ENCODE results near the gene NDUFB11. TPM values are rescaled to one million over a fixed set of nuclear protein-coding genes. Genes with fewer than 3 reads are reported as not detected.

NDUFB11 gene
- total RNA-seq, 1 donor from 2014 or later, result 90.5 TPM

- DNase-seq (ENCODE audit: low read depth), result no peak
- no peak overlapping the region for H3K4me3 ChIP-seq (ENCODE audit: low read depth, low read length)
- TF ChIP-seq, protein P1, sequence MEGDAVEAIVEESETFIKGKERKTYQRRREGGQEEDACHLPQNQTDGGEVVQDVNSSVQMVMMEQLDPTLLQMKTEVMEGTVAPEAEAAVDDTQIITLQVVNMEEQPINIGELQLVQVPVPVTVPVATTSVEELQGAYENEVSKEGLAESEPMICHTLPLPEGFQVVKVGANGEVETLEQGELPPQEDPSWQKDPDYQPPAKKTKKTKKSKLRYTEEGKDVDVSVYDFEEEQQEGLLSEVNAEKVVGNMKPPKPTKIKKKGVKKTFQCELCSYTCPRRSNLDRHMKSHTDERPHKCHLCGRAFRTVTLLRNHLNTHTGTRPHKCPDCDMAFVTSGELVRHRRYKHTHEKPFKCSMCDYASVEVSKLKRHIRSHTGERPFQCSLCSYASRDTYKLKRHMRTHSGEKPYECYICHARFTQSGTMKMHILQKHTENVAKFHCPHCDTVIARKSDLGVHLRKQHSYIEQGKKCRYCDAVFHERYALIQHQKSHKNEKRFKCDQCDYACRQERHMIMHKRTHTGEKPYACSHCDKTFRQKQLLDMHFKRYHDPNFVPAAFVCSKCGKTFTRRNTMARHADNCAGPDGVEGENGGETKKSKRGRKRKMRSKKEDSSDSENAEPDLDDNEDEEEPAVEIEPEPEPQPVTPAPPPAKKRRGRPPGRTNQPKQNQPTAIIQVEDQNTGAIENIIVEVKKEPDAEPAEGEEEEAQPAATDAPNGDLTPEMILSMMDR (conservative IDR thresholded peaks at IDR 0.05; ENCODE audit: low read depth, low read length), result no peak
These were observed 16.3 kb upstream of the NDUFB11 start for GRCh38 chrX:47160781-47161180.

DNA sequence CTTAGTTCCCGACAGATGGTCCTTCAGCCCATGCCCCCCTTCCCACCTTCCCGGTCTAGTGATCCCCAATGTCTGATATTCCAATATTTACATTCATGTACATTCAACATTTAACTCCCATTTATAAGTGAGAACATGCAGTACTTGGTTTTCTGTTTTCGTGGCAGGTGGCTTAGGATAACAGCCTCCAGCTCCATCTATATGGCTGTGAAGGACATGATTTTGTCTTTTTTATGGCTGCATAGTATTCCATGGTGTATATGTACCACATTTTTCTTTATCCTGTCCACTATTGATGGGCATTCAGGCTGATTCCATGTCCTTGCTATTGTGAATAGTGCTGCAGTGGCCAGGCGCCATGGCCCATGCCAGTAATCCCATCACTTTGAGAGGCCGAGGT, 14.3 kb upstream of the NDUFB11 start:
- H3K4me3 ChIP-seq (ENCODE audit: low read depth, low read length), result no peak overlapping the region
- TF ChIP-seq, protein P1 (conservative IDR thresholded peaks at IDR 0.05; ENCODE audit: low read depth, low read length), result no peak
- no peak for DNase-seq (ENCODE audit: low read depth)

GRCh38 chrX:47158131-47158530, 13.6 kb upstream of the NDUFB11 start:
- no peak for DNase-seq (ENCODE audit: low read depth)
- TF ChIP-seq, protein P1 (conservative IDR thresholded peaks at IDR 0.05; ENCODE audit: low read depth, low read length), result peak; percentile 7
- no peak overlapping the region for H3K4me3 ChIP-seq (ENCODE audit: low read depth, low read length)

- TF ChIP-seq, protein P1 (conservative IDR thresholded peaks at IDR 0.05; ENCODE audit: low read depth, low read length), result no peak
- no peak for DNase-seq (ENCODE audit: low read depth)
- H3K4me3 ChIP-seq (ENCODE audit: low read depth, low read length), result no peak overlapping the region
These were observed 12.4 kb upstream of the NDUFB11 start for GRCh38 chrX:47156611-47157520.

DNA sequence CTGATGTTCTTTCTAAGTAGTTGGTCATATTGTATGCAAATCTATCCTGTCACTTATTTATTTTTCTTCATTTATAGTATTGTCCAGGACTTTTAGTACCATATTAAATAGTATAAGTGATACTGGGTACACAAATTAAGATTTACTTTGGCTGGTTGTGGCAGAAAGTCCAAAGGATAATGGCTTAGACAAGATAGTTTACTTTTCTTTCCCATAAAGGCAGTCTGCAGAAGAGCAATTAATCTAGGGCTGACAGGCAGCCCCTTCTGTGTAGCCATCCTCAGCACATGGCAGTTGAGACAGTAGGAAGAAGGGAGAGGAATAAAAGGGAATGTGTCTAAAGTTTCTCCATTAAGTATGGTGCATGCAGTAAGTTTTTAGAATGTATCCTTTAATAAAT, 6.9 kb upstream of the NDUFB11 start:
- H3K4me3 ChIP-seq (ENCODE audit: low read depth, low read length), result no peak overlapping the region
- DNase-seq (ENCODE audit: low read depth), result no peak
- TF ChIP-seq, protein P1 (conservative IDR thresholded peaks at IDR 0.05; ENCODE audit: low read depth, low read length), result no peak

GRCh38 chrX:47148946-47149345, 4.4 kb upstream of the NDUFB11 start:
- H3K4me3 ChIP-seq (ENCODE audit: low read depth, low read length), result no peak overlapping the region
- TF ChIP-seq, protein P1 (conservative IDR thresholded peaks at IDR 0.05; ENCODE audit: low read depth, low read length), result no peak
- no peak for DNase-seq (ENCODE audit: low read depth)
